Right cardiac atrium (tissue), 5 donors: Measurements from ENCODE around the gene STKLD1. TPM values are rescaled to one million over a fixed set of nuclear protein-coding genes. Genes with fewer than 3 reads are reported as not detected.

Source experiments
- ATAC-seq, 2 donors: fragments of 200-7000 bp; cut with Tn5 transposase; one replicate each; pipeline versions ENCODE4 v1.8.0 to v1.9.1; 2020; ENCODE audit warnings: moderate library complexity in 2 of 2, mild to moderate bottlenecking in 1 of 2
- DNase-seq, 3 donors: peaks; one replicate each; pipeline ENCODE4 v3.0.0-alpha.2; 2020
- H3K27ac ChIP-seq: one replicate; pipeline ENCODE4 v1.5.1; 2013; ENCODE audit warnings: mild to moderate bottlenecking, low read length, control low read depth, moderate library complexity
- H3K27me3 ChIP-seq: one replicate; pipeline ENCODE4 v1.6.1; 2013; ENCODE audit not compliant: control insufficient read depth, insufficient read depth
- H3K4me1 ChIP-seq: one replicate; pipeline ENCODE4 v1.6.1; 2013; ENCODE audit warnings: low read length; ENCODE audit not compliant: control insufficient read depth, insufficient read depth
- H3K4me3 ChIP-seq: one replicate; pipeline ENCODE4 v1.5.1; 2013; ENCODE audit warnings: low read length, control low read depth
- H3K9me3 ChIP-seq: one replicate; pipeline ENCODE4 v1.6.1; 2013; ENCODE audit warnings: low read length; ENCODE audit not compliant: control insufficient read depth
- WGBS: extraction: QIAGEN DNeasy Blood & Tissue Kit; methylation state at CpG from one replicate; pipeline ENCODE4 v1.1.7; 2013; 5-methylcytosine and 5-hydroxymethylcytosine counted together
- intact Hi-C, 4 donors: fragments of 100-400 bp; cut with DNase I; formaldehyde crosslinking; loops; one replicate each; pipeline versions ENCODE4 v1.11.0 to v1.14.0; 2022 to 2023
- polyA plus RNA-seq: library from polyadenylated mRNA; stranded (reverse); fragments of 200-250 nt; gene quantifications from one replicate; pipeline ENCODE4 v1.2.3, GENCODE V29; 2013
- total RNA-seq, 4 donors: library from RNA; stranded (reverse); fragmentation: NEBNext Ultra II Directional; extraction: Animal tissue kit (Norgen Biotek cat#: 25700); gene quantifications; one replicate each; pipeline ENCODE4 v1.2.1, GENCODE V29; 2021
- donor health status: healthy with polysubstance abuse.
- donor health status: DM: no; HTN: yes; CAD: no.
- donor health status: DM: no; HTN: no; CAD: no.
- donor health status: DM: no; HTN: yes; CAD: no; lungs with severe emphysema.
- donor health status: DM: yes; HTN: yes; CAD: no.

The STKLD1 gene
- total and polyA plus RNA-seq, 5 donors, result 0.31 to 1.3 (median 0.70) TPM; not detected in 1

- WGBS, result 73% methylated on average over 7 of the region's 7 CpGs
Measured at GRCh38 chr9:133402689-133403088, 26.5 kb downstream of the STKLD1 start.

GRCh38 chr9:133403766-133404453 is 27.7 kb downstream of the STKLD1 start:
- intact Hi-C loops, result loop anchor here in 1 of 4 donors (2.0 kb wide), 1 partner anchor 85 kb away; no protein-coding TSS in a partner anchor
- no peaks in the 10 kb centered on the region for H3K9me3 ChIP-seq
- ATAC-seq, result no peak

More at GRCh38 chr9:133402689-133403088, 26.5 kb downstream of the STKLD1 start:
- DNase-seq (no peak), ATAC-seq (no peak)
- H3K4me3 ChIP-seq, result no peak overlapping the region
- no peak overlapping the region for H3K27ac ChIP-seq
- H3K27me3 ChIP-seq, result no peaks in the 10 kb centered on the region
- H3K9me3 ChIP-seq, result no peaks in the 10 kb centered on the region
- no peaks in the 10 kb centered on the region for H3K4me1 ChIP-seq
- intact Hi-C loops, result no loop called here

GRCh38 chr9:133404454-133405002 is 28.4 kb downstream of the STKLD1 start:
- no peaks in the 10 kb centered on the region for H3K4me1 ChIP-seq
- ATAC-seq, result no peak
- WGBS, result 83% methylated on average over 12 of the region's 12 CpGs
- no peak for DNase-seq
- intact Hi-C loops, result loop anchor here in 2 of 4 donors (2.0 to 5.0 kb wide), 2 partner anchors 83 to 84 kb away; no protein-coding TSS in a partner anchor
- no peak overlapping the region for H3K4me3 ChIP-seq
- no peak overlapping the region for H3K27ac ChIP-seq
- no peaks in the 10 kb centered on the region for H3K9me3 ChIP-seq
- H3K27me3 ChIP-seq, result no peaks in the 10 kb centered on the region

More at GRCh38 chr9:133403766-133404453, 27.7 kb downstream of the STKLD1 start:
- Histone ChIP-seq H3K27me3 (no peaks in the 10 kb centered on the region), H3K27ac (no peak overlapping the region), H3K4me3 (no peak overlapping the region), H3K4me1 (no peaks in the 10 kb centered on the region)
- 82% methylated on average over 16 of the region's 16 CpGs for WGBS
- DNase-seq, result no peak

GRCh38 chr9:133405508-133406438 is 29.6 kb downstream of the STKLD1 start:
- ATAC-seq (peak; percentile 30 to 74), DNase-seq (peak in 2 of 3 donors; percentile 42 to 65)
- intact Hi-C loops, result loop anchor here in 3 of 4 donors (2.0 to 5.0 kb wide), 3 partner anchors 81 to 83 kb away; no protein-coding TSS in a partner anchor
- Histone ChIP-seq H3K4me1 (no peaks in the 10 kb centered on the region), H3K27me3 (no peaks in the 10 kb centered on the region), H3K9me3 (no peaks in the 10 kb centered on the region), H3K4me3 (no peak overlapping the region), H3K27ac (no peak overlapping the region)
- 59% methylated on average over 19 of the region's 19 CpGs for WGBS

GRCh38 chr9:133406480-133407307 is 30.5 kb downstream of the STKLD1 start:
- intact Hi-C loops, result loop anchor here in 2 of 4 donors (2.0 to 5.0 kb wide), 2 partner anchors 80 to 81 kb away; no protein-coding TSS in a partner anchor
- H3K27me3 ChIP-seq, result no peaks in the 10 kb centered on the region
- H3K27ac ChIP-seq, result no peak overlapping the region
- no peaks in the 10 kb centered on the region for H3K9me3 ChIP-seq
- H3K4me3 ChIP-seq, result no peak overlapping the region
- H3K4me1 ChIP-seq, result no peaks in the 10 kb centered on the region
- ATAC-seq (peak; percentile 71 to 72), DNase-seq (peak; percentile 71 to 90 (median 87))
- 57% methylated on average over 24 of the region's 24 CpGs for WGBS

- no peak overlapping the region for H3K4me3 ChIP-seq
- 93% methylated on average over 1 of the region's 1 CpG for WGBS
- ATAC-seq (no peak), DNase-seq (no peak)
- H3K27me3 ChIP-seq, result no peaks in the 10 kb centered on the region
- H3K9me3 ChIP-seq, result no peaks in the 10 kb centered on the region
- no peaks in the 10 kb centered on the region for H3K4me1 ChIP-seq
- intact Hi-C loops, result loop anchor here in 1 of 4 donors (5.0 kb wide), 1 partner anchor 79 kb away; no protein-coding TSS in a partner anchor
- H3K27ac ChIP-seq, result no peak overlapping the region
Measured at GRCh38 chr9:133408042-133408441, 31.9 kb downstream of the STKLD1 start.

GRCh38 chr9:133415170-133415569 is 39.0 kb downstream of the STKLD1 start:
- 65% methylated on average over 1 of the region's 1 CpG for WGBS
- DNase-seq (no peak), ATAC-seq (no peak)
- H3K4me3 ChIP-seq, result no peak overlapping the region
- H3K4me1 ChIP-seq, result no peaks in the 10 kb centered on the region
- no peak overlapping the region for H3K27ac ChIP-seq
- H3K9me3 ChIP-seq, result no peaks in the 10 kb centered on the region
- H3K27me3 ChIP-seq, result no peaks in the 10 kb centered on the region
- intact Hi-C loops, result loop anchor here in 2 of 4 donors (10.0 kb wide), 2 partner anchors 50 to 300 kb away; no protein-coding TSS in a partner anchor

- 2% methylated on average over 75 of the region's 75 CpGs for WGBS
- peak; percentile 95 to 96 for ATAC-seq
Measured at GRCh38 chr9:133417541-133418461, 41.6 kb downstream of the STKLD1 start, which contains the start of gene REXO4. Gene REXO4 (minus strand): TSS chr9:133418010. CDS start chr9:133417844, 166 bp downstream.

GRCh38 chr9:133419005-133419404 is 42.8 kb downstream of the STKLD1 start:
- intact Hi-C loops, result loop anchor here in 2 of 4 donors (10.0 kb wide), 2 partner anchors 46 to 296 kb away; no protein-coding TSS in a partner anchor
- DNase-seq (peak in 1 of 3 donors; percentile 30), ATAC-seq (no peak)
- 75% methylated on average over 13 of the region's 13 CpGs for WGBS
- H3K27ac ChIP-seq, result no peak overlapping the region
- no peaks in the 10 kb centered on the region for H3K9me3 ChIP-seq
- no peaks in the 10 kb centered on the region for H3K27me3 ChIP-seq
- H3K4me1 ChIP-seq, result no peaks in the 10 kb centered on the region
- H3K4me3 ChIP-seq, result no peak overlapping the region

More at GRCh38 chr9:133417541-133418461, 41.6 kb downstream of the STKLD1 start, which contains the start of gene REXO4:
- Histone ChIP-seq H3K27ac (peak within 1 kb of the TSS; percentile 58), H3K4me3 (peak within 1 kb of the TSS; percentile 70), H3K4me1 (no peaks in the 10 kb centered on the region), H3K9me3 (no peaks in the 10 kb centered on the region), H3K27me3 (no peaks in the 10 kb centered on the region)
- peak; percentile 84 to 93 (median 91) for DNase-seq
- intact Hi-C loops, result loop anchor here in 2 of 4 donors (10.0 kb wide), 2 partner anchors 47 to 297 kb away; no protein-coding TSS in a partner anchor
